Gastroesophageal sphincter (tissue), 3 donors: ENCODE measurements around the gene GLDN.

Experiments used
- POLR2A ChIP-seq, 2 donors: fragments of 450-650 bp; IDR thresholded peaks; one replicate each; pipeline ENCODE4 v1.6.1; 2017; ENCODE audit warnings: antibody characterized with exemption in 2 of 2, mild to moderate bottlenecking in 2 of 2, moderate library complexity in 1 of 2
- POLR2AphosphoS5 ChIP-seq: sonication (generic); formaldehyde crosslinking; IDR thresholded peaks from one replicate; pipeline ENCODE4 v1.6.1; 2017; ENCODE audit warnings: antibody characterized with exemption
- TF ChIP-seq, protein P1 (sequence below), 4 experiments: fragments of 200-600 bp in 2 of 4; fragments of 450-650 bp in 2 of 4; sonication (generic) in 1 of 4; IDR thresholded peaks; one replicate each; pipeline ENCODE4 v1.5.1; 2017 to 2019; ENCODE audit warnings: antibody characterized with exemption in 4 of 4, mild to moderate bottlenecking in 2 of 4, moderate library complexity in 2 of 4

DNA sequence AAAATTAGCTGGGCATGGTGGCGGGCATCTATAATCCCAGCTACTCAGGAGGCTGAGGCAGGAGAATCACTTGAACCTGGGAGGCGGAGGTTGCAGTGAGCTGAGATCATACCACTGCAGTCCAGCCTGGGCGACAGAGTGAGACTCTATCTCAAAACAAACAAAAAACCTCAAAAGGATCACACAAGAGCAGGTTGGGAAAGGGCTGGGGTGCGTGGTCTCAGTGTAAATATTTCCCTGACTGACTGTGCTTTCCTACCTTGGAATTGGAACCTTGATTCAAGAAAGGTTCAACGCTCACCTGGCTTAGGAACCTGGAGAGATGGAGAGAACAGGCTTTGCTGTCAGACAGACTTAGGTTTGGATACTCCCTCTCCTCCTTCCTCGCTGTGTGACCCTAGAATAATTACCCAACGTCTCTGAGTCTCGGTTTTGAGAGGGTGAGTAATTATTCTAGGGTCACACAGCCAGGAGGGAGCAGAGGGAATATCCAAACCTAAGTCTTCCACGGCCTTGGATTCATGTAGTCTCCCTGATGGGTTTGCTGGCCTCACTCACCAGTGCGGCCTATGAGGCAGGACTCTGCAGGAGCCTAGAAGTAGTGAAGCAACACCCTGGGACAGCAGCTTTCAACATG is 27.7 kb upstream of the GLDN start:
- TF ChIP-seq, protein P1, sequence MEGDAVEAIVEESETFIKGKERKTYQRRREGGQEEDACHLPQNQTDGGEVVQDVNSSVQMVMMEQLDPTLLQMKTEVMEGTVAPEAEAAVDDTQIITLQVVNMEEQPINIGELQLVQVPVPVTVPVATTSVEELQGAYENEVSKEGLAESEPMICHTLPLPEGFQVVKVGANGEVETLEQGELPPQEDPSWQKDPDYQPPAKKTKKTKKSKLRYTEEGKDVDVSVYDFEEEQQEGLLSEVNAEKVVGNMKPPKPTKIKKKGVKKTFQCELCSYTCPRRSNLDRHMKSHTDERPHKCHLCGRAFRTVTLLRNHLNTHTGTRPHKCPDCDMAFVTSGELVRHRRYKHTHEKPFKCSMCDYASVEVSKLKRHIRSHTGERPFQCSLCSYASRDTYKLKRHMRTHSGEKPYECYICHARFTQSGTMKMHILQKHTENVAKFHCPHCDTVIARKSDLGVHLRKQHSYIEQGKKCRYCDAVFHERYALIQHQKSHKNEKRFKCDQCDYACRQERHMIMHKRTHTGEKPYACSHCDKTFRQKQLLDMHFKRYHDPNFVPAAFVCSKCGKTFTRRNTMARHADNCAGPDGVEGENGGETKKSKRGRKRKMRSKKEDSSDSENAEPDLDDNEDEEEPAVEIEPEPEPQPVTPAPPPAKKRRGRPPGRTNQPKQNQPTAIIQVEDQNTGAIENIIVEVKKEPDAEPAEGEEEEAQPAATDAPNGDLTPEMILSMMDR (IDR thresholded peaks at IDR 0.05) = no peak
- TF ChIP-seq POLR2A (IDR thresholded peaks at IDR 0.05) (no peak), POLR2AphosphoS5 (no peak)
